Activated effector memory CD4-positive, alpha-beta T cell treated with anti-CD3 and anti-CD28 coated beads, Interleukin-2, amount 50 U/mL, for 16 hours (primary cell): ENCODE results near the gene COL18A1.
A peak's percentile ranks its signal among the peaks of the same experiment; 100 is the strongest.

ENCODE experiments used
- DNase-seq: peaks from one replicate; pipeline ENCODE4 v3.0.0-alpha.2; 2020

Gene COL18A1

DNA sequence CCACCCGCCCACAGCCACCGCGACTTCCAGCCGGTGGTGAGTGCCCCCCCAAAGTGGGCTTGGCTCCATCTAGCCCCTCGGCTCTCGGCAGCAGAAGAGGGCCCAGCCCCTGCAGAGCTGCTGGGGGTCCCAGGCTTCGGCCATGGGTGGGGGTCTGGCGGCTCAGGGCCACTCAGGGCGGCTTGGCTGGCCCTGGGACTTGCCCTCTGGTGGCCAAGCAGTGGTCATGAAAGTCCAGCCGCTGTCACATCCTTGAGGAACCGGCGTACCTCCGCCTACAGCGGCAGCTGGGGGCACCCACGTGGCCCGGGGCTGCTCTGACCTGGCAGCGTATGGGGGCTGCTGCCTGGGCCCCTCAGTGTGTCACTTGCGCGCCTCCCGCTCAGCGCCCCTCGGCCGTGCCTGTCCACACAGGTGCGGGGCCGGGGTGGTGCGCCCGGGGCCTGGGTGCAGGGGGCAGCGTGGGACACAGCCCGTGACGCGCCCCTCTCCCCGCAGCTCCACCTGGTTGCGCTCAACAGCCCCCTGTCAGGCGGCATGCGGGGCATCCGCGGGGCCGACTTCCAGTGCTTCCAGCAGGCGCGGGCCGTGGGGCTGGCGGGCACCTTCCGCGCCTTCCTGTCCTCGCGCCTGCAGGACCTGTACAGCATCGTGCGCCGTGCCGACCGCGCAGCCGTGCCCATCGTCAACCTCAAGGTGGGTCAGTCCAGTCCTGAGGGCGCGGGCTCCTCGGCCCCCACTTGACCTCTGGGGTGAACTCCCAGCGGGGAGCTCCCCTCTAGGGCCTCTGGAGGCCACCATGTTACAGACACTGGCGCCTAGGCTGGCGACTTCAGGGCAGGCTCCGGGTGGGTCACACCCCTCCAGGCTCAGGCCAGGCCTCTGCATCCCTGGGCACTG lies 104.9 kb downstream of the COL18A1 start:
- DNase-seq, result no peak

DNA sequence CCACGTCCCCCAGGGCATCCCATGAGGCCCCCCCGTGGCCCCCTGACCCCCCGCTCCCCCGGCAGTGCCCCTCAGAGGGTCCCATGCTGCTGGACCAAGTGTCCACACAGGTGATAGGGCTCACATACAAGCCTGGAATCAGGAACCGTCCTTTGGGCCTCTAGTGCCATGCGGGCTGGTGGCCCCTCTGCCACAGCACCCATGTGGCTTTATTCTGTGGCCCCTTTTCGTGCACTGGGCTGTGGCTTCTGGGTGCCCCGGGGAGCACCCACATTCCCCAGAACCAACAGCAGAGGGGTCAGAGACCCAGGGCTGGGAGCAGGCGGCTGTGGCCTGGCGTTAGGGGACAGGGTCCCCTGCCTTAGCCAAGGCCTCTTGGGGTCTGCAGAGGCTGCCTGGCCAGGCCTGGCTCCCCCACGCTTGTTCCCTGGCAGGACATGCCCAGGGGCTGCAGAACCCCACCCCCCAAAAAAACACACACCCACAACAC lies 105.5 kb downstream of the COL18A1 start:
- no peak for DNase-seq

DNA sequence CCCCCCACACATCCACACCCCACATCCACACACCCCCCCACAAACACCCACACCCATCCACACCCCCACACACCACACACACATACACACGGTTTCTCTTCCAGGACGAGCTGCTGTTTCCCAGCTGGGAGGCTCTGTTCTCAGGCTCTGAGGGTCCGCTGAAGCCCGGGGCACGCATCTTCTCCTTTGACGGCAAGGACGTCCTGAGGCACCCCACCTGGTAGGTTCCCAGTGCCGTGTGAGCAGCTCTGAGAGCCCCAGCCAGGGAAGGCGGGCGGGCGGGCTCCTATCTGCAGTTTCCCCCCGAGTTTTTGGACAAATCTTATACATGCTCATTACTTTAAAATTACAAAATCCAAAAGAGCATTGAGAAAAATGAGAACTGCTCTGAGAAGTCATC lies 106.0 kb downstream of the COL18A1 start:
- DNase-seq, result no peak

DNA sequence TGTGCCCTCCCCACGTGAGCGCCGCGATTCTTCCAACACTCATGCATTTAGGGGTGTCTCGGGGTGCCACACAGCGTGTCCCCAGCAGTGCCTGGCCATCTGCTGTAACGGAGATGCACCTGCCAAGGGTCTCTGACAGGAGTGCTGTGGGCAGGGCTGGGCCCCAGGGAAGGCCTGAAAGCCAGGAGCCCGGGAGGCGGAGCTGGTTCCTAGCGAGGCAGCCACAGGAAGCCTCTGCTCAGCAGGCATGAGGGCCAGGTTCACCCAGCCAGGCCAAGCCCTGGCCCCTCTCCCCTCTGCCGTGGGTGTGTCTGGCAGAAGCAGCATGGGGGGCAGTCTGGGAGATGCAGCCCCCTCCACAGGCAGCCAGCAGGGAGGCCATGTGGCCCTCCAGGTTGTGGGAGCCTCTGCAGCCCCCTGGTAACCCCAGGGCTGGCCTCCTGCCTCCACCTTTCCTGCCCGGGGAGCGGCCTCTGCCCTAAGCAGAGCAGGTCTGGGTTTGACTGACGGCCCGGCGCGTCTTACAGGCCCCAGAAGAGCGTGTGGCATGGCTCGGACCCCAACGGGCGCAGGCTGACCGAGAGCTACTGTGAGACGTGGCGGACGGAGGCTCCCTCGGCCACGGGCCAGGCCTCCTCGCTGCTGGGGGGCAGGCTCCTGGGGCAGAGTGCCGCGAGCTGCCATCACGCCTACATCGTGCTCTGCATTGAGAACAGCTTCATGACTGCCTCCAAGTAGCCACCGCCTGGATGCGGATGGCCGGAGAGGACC lies 106.9 kb downstream of the COL18A1 start:
- DNase-seq, result no peak

DNA sequence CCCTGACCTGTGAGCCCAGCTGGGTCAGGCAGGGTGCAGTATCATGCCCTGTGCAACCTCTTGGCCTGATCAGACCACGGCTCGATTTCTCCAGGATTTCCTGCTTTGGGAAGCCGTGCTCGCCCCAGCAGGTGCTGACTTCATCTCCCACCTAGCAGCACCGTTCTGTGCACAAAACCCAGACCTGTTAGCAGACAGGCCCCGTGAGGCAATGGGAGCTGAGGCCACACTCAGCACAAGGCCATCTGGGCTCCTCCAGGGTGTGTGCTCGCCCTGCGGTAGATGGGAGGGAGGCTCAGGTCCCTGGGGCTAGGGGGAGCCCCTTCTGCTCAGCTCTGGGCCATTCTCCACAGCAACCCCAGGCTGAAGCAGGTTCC lies 107.6 kb downstream of the COL18A1 start:
- no peak for DNase-seq

DNA sequence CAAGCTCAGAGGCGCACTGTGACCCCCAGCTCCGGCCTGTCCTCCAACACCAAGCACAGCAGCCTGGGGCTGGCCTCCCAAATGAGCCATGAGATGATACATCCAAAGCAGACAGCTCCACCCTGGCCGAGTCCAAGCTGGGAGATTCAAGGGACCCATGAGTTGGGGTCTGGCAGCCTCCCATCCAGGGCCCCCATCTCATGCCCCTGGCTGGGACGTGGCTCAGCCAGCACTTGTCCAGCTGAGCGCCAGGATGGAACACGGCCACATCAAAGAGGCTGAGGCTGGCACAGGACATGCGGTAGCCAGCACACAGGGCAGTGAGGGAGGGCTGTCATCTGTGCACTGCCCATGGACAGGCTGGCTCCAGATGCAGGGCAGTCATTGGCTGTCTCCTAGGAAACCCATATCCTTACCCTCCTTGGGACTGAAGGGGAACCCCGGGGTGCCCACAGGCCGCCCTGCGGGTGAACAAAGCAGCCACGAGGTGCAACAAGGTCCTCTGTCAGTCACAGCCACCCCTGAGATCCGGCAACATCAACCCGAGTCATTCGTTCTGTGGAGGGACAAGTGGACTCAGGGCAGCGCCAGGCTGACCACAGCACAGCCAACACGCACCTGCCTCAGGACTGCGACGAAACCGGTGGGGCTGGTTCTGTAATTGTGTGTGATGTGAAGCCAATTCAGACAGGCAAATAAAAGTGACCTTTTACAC lies 108.2 kb downstream of the COL18A1 start:
- DNase-seq, result no peak

DNA sequence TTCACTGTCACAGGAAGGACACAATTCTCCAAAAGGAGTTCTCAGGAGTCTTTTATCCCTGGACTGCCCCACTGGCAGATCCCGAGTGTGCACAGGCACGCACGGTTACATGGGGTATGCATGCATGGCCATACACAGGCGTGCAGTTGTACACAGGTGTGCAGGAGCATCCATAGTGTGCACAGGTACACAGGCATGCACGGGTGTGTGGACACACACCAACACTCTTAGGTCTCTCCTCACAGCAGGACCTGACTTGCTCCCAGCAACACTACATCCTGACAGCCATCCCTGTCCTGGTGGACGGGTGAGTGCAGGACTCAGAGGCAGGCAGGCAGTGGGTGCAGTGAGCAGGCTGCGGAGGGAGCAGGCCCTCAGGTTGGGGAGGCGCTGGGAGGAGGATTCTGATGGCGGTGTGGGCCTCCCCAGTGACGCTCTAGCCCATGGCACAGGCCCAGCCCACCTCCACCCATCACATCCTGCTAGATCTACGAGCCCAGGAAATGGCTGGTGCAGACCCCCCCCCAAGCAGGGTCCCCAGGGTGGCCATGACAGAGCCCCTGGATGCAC lies 108.9 kb downstream of the COL18A1 start:
- no peak for DNase-seq

DNA sequence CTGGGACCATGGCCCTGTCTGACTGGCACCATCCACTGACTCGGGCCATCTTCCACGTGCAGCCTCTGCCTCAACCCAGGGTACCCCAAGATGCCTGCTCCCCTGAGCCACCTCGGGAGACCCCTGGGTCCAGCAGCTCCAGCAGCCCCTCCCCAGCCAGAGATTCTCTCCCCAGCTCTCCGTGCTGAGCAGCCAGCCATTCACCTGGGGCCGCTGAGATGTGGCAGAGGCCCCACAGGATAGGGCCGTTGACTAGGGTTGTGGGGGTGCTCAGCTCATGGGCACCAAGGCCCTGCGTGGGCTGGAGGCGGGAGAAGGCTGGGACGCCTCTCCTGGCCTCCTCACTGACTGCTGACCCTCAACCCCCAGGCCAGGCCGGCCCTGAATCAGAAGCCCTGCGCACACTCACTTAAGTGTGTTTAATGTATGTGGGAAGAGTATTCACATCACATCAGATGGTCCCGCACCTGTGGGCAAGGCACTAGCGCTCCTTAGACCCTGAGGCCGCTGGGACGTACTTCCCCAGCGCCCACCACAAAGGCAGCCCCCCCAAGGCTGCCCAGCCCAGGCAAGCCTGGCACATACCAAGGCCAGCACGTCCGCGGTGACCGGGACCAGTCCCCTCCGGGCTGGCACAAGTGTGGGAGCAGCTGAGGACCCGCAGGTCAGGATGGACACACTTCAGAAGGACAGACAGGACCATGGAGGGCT lies 109.5 kb downstream of the COL18A1 start:
- DNase-seq, result no peak

DNA sequence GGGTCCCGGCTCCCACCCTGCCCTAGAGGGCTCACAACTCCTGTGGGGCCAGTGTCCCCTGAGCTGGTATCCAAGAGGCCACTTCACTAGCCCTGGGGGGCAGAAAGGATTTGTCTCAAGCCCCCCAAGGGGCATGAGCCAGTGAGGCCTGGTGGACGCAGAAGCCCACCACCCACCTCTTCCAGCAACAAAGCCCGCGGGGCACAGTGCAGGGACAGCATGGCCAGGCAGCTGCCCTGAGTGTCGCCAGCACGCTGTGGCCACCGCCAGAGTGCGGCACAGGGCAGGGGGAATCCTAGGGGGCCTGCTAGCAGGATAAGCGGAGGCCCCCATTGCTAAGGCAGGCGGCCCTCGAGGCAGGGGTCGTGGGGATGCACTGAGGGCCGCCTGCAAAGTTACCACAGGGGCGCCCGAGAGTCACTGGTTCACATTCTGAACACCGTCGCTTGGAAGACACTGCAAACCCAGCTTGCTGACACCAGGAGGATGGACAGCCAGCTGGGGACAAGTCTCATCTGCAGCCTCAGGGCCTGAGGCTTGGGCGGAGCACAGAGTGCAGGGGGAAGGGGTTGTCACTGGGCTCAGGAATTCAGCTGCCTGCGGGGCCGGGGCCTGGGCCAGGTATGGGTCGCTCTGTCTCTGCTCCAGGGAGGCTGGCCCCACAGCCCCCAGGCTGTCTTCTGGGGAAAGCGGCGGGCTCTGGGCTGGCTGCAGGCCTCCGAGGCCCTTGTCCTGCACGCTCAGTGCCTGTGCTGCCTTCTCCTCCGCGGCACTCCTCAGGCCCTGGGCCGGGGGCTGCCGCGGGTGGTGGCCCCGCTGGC lies 110.5 kb downstream of the COL18A1 start:
- DNase-seq, result no peak

DNA sequence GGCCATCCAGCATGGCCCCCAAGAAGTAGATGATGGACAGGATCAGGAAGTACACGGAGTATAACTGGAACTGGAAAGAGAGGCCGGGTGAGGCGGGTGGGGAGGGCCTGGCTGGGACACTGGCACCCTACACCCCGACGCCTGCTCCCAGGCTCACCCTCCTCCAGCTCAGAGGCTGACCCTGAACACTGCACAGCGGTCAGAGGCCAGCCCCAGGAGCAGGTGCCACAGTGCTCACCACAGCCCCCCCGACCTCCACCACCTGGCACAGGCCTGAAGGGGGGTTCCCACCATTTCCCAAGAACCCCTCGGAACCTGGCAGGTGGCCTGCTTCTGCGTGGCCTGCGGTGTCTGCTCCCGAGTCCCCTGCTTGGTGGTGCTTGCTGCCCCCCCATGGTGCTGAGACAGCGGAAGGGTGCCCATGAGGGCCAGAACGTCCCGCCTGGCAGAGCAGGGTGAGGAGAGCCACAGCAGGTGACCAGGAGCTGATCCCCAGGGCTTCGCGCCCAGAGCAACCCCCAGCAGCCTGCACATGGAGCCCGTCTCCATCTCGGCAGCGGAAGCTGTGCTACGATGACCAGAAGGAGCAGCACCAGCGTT lies 111.2 kb downstream of the COL18A1 start:
- DNase-seq, result no peak

DNA sequence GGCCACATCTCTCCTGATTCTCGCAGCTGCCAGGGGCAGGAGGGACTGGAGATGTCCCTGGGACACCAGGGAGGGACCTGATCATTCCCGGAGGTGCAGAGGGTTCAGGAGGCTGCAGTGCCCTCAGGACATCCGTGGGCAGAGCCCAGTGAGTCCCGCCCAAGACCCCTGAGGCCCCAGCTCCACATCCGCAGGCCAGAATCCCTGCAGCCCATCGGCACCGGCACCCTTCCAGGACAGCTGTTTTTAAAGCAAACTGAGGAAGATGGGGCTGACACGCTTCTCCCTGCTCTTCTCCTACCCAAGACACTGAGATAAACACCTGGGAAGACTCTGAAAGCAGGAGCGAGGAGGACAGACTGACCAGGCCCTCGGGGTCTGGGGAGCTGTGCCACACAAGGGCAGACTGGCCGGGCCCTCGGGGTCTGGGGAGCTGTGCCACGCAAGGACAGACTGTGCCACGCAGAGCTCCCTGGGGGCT lies 111.7 kb downstream of the COL18A1 start:
- DNase-seq, result no peak

DNA sequence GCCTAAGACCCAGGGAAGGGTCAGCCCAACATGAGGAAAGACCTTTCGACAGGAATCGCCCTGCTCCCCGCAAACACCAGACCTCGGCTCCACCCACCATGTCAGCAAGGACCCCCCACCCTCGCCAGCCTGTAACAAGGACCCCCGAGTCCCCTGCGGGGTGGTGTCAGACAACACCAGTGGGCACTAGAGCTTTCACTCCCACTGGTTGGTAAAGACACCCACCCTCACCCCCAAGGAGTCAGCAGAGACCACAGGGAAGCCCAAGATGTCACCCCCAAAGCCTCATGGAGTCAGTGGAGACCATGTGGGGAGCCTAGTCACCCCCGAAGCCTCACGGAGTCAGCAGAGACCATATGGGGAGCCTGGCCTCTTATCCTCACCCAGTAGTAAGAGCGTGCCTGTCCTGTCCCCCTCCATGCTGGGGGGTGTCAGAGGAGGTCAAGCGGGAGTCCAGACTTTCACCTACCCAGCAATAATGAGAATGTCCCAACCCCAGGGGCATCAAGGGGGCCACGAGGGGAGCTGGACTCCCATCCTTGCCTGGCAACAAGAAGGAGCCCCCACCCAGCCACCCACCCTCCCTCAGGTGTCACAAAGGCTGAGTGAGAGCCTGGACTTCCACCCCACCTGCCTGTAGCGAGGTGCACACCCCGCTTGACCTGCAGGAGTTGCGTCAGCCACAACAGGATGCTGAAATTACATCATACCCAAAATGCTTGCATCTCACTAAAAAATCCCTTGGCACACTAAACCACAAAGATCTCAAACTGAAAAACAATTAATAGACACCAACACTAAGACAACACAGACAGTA lies 112.5 kb downstream of the COL18A1 start:
- no peak for DNase-seq

DNA sequence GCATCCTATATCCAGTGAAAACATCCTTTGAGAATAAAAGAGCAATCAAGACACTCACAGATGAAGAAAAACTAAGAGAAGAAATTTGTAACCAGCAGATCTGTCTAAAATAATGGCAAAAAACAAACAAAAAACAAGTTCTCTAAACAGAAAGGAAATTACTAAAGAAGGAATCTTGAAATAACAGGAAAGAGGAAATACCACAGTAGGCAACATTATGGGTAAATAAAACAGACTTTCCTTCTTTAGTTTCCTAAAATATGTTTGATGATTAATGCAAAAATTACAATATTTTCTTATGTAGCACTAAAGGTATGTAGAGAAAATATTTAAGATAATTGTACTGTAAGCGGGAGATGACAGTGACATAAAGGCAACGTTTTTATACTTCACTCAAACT lies 113.8 kb downstream of the COL18A1 start:
- DNase-seq, result no peak

DNA sequence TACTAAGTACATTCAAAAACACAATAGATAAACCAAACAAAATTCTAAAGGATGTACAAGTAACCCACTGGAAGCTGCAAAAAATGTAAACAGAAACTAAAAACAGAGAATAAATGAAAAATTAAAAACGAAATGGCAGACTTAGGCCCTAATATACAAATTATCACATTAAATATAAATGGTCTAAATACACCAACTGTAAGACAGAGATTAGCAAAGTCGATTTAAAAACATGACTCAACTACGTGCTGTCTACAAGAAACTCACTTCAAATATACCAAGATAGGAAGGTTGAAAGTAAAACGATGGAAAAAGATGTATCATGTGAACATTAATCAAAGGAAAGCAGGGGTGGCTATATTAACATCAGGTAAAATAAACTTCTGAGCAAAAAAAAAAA lies 114.2 kb downstream of the COL18A1 start:
- DNase-seq, result no peak

DNA sequence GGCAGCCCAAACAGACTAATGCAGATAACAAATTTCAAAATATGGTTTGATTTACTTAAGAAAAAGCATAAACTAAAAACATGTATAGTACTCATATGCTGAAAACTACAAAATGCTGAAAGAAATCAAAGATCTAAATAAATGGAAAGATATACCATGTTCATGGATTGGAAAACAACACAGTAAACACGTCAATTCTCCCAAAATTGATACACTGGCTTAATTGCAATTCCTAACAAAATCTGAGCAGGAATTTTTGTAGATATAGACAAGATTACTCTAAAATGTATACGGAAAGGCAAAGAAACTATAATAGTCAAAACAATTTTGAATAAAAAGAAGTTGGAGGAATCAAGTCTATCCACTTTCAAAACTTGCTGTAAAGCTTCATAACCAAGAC lies 116.3 kb downstream of the COL18A1 start:
- no peak for DNase-seq

DNA sequence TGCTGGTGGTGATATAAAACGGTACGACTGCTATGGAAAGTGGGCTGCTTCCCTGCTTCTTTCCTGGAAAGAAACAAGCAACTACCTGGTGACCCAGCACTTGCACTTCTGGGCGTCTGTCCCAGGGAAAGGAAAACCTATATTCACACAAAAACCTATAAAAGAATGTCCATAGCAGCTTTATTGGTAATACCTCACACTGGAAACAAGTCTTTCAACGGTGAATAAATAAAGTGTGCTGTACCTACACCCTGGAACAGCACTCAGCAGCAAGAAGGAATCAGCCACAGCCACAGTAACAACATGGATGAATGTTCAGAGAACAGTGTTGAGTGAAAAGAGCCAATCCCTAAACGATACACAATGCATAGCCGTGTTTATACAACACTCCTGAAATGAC lies 117.4 kb downstream of the COL18A1 start:
- no peak for DNase-seq

DNA sequence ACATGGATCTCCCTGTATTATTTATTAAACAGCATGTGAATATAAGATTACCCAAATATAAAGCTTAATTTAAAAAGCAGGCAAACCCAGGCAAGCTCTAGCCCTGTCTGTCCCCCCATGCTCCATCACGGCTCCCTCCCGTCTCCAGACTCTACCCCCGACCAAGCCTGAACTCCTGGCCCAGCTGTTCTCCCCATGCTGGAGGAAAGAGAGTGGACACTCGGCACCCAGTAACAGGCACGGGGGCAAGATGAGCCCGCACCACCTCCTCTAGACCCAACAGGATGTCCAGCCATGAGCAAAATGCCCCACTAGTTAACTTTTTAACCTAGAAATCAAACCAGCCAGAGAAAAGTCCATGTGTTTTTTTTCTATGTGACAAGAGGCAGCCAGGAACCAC lies 118.0 kb downstream of the COL18A1 start:
- peak; percentile 13 for DNase-seq

DNA sequence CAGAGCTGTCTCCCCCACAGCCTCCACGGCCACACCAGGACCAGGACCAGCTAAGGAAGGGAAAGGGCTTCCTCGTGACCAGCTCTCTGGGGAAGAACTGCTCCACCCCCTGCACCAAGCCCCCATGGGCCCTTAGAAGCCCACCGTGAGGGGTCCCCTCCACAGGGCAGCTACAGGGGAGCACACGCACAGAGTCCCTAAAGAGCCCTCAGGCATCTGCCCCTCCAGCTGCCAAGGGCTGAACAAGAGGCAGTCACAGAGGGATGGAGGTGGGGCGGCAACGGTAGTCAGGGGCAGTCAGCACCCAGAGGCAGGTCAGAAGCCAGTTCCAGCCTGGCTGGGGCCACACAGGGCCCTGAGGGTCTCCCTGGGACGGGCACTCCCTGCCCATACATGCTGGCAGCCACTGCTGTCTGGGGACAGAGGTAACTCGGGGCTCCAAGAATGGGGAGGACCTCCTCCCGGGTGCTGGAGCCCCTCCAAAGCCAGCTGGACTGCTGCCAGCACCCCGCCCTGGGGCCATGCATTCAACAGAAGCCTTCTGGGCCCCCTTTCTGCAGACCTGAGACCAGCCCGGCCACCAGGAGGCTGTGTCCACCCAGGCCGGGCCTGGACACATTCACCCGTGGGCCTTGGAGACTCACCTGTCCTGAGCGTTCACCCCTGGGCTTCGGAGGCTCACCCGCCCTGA lies 118.6 kb downstream of the COL18A1 start:
- DNase-seq, result peak; percentile 56

DNA sequence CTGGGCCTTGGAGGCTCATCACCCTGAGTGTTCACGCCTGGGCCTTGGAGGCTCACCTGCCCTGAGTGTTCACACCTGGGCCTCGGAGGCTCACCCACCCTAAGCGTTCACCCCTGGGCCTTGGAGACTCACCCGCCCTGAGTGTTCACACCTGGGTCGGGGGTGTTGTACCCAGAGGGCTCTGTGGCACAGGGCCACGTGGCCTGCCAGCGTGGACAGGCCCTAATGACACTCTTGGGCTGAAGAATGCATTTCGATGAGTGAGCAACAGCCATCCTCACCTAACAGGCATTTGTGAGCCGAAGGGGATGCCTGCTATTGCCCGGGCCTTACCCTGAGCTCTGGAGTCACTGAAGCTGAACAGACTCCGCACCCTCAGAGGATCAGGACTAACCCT lies 119.8 kb downstream of the COL18A1 start:
- DNase-seq, result peak; percentile 39
